ENCODE results near the gene SYNDIG1.

- TF ChIP-seq CTCF (IDR thresholded peaks at IDR 0.05; ENCODE audit: insufficient read depth, low read length) (no peak), REST (IDR thresholded peaks at IDR 0.05; ENCODE audit: insufficient replicate concordance, low read depth) (no peak)
These were observed 75.7 kb downstream of the SYNDIG1 start for GRCh38 chr20:24545168-24545567.
